DMS79 treated with DMSO at 0.1 percent for 48 hours (cell line): Measurements from ENCODE around the gene STC2.
A peak's percentile ranks its signal among the peaks of the same experiment; 100 is the strongest.
"Not testable (repeated sequence)": the region's sequence is repeated elsewhere in the genome, so short reads cannot be mapped to it uniquely, and the experiment has no call there.

Experiments used
- DNase-seq: peaks from one replicate; lab custom pipeline; 2025; lab: John Stamatoyannopoulos, UW

STC2 gene

GRCh38 chr5:173327948-173328843 is at the start of gene STC2:
Gene STC2 (minus strand): TSS chr5:173328414. CDS start chr5:173328193, 221 bp downstream.
- DNase-seq: peak; percentile 79

DNA sequence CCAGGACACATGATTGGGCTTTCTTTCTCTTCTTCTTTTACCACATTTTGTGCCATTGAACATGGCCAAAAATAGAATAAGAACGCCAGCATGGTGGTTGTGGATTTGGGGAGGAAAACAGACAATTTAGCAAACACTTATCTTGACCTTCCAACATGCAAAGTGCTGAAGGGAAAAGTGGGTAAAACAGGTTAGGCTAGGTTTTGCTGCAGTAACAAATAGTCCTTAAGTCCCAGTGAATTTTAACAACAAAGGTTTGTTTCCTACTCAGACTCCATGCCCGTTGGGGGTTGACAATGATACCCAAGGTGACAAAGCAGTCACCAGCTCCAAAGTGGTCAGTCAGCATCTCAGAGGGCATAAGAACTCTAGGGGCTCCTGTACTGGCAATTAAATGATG is 43.2 kb upstream of the STC2 start:
- DNase-seq: no peak

DNA sequence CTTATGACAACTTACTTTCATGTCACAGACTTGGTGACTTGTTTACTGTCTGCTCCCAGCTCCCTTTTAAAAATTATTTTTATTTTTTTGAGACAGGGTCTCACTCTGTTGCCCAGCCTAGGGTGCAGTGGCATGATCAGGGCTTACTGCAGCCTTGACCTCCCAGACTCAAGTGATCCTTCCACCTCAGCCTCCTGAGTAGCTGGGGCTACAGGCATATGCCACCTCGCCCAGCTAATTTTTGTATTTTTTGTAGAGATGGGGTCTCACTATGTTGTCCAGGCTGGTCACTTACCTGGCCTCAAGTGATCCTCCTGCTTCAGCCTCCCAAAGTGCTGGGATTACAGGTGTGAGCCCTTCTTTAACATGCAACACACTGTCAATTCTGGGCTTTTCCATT is 35.2 kb upstream of the STC2 start:
- DNase-seq: not testable (repeated sequence)

DNA sequence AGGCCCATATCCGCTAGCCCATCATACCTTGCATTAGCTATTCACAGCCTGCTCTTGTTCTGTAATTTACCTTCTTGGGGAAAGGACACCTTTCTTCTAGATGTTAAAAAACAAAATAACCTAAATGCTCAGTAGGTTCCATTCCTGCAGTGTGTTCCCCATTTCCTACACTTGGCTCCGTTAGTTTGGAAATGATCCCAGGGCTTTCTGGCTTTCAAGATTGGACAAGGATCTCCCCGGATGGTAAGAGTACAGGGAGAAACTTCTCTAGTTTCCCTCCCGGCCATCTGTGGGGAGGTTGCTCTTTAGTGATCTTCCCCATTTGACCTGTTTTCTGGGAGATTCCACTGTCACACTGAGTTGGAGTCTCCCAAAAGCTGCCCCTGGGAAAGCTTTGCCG is 27.3 kb upstream of the STC2 start:
- DNase-seq: no peak

- DNase-seq: no peak
These were observed 26.4 kb upstream of the STC2 start for GRCh38 chr5:173354645-173355044.

- no peak for DNase-seq
These were observed 24.4 kb upstream of the STC2 start for GRCh38 chr5:173352366-173353349.

DNA sequence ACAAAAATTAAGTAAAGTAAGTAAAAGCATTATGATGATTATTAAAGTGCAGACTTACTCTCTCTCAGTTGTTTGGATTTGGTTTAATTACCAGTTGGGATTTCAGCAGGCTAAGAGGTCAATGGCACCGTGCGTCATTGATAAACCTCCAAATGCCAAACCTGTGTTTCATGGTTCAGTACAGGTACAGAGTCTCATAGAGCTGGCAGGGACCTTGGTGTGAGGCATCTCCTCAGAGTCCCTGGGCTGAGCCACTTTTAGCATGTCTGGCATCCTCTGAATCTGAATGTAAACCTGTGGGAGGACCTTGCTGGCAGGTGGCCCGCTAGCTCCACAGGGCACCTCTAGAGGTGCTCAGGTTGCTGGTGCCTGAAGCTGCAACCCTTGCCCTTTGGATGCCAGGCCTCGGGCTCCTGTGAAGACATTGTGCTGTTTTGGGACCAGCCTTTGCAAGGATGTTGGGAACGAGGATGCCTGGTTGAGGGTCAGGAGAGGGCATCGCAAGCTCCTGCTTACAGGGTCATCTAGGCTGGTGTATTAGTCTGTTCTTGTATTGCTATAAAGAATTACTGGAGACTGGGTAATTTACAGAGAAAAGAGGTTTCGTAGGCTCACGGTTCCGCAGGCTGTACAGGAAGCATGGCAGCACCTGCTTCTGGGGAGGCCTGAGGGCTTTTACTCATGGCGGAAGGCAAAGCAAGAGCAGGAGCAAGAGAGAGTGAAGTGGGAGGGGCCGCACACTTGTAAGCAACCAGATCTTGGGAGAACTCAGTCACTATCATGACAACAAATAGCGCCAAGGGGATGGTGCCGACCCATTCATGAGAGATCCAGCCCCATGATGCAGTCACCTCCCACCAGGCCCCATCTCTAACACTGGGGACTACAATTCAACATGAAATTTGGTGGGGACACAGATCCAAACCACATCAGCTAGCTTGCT is 14.9 kb upstream of the STC2 start:
- no peak for DNase-seq

- no peak for DNase-seq
These were observed 13.8 kb upstream of the STC2 start for GRCh38 chr5:173341961-173342430.

- DNase-seq: no peak
These were observed 12.8 kb upstream of the STC2 start for GRCh38 chr5:173340984-173341383.

GRCh38 chr5:173340451-173340850 is 12.2 kb upstream of the STC2 start:
- DNase-seq: no peak

GRCh38 chr5:173339286-173339685 is 11.1 kb upstream of the STC2 start:
- DNase-seq: no peak

DNA sequence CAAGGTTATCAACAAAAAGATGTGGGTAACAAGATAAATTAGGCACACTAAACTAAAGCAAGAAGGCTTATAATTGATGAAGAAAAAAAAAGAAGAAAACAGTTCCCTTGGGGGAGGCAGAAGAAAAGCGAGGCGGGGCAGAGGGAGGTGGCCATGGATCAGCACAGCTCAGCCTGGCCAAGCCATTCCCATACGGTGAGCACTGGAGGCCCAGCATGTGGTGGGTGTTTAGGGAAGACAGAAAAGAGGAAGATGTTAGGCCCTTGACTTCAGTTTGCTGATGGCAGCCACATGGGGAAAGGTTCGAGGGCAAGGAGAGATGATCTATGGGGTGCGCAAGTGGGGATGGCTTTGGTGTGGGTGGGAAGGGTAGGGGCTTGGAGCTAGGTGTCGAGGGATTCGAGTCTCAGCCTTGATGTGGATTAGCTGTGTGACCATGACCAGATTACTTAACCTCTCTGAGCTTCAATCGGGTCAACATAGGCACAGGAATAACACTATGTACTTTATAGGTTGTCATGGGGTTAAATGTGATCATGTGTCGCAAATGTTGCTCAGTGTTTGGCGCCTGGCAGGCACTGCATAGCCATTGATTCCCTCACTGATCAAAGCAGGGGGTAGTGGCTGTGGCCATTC is 10.3 kb upstream of the STC2 start:
- DNase-seq: no peak

GRCh38 chr5:173334808-173335207 is 6.6 kb upstream of the STC2 start:
- no peak for DNase-seq

GRCh38 chr5:173333925-173334661 is 5.9 kb upstream of the STC2 start:
- no peak for DNase-seq

- DNase-seq: peak; percentile 4
These were observed 3.8 kb upstream of the STC2 start for GRCh38 chr5:173331956-173332479.

- no peak for DNase-seq
These were observed 3.1 kb upstream of the STC2 start for GRCh38 chr5:173331287-173331686.

- DNase-seq: peak; percentile 1
These were observed 2.4 kb upstream of the STC2 start for GRCh38 chr5:173330338-173331206.

DNA sequence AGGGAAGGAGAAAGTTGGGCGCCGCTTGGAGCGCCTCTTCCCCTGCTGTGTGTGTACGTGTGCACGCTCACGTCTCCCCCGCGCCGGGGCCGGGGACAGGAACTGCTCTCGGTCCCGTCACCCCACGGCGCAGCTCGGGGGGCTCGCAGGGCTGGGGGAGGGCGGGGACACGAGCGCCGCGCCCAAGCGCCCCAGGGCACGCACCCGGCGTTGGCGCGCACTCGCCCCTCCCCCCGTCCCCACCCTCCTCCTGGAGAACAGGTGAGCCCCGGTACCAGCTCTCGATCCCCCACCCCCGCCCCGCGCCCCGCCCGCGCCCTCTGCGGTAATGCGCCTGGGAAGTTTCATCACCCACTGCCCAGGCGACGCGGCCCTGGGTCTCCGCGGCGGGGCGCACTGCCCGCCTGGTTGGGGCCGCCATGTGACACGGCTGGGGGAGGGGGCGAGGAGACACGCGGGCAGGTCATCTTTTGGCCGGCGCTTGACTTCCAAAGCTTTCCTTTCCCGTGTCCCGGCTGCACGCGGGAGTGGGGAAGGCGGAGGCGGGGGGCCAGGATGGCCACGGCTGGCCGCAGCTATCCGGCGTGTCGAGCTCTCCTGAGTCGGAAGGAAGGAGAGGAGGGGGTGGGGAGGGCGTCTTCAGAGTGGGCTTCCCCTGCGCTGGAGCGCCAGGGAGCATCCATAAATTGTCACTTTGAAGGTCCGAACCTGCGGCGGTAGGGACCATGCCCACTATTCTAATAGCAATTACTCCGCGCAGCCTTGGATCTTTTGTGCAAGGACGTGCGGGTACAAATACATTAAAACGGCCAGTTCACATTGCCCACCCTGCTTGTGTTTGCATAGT is 1.5 kb upstream of the STC2 start:
- peak; percentile 8 for DNase-seq
